GM23338 (cell line): ENCODE data around the gene TTC3. TPM values are rescaled to one million over a fixed set of nuclear protein-coding genes. Genes with fewer than 3 reads are reported as not detected.

Experiments used
- ATAC-seq: fragments of 200-7000 bp; cut with Tn5 transposase; 3 replicates; pipeline ENCODE4 v1.9.1; 2020
- DNase-seq: peaks from one replicate; pipeline ENCODE4 v3.0.0-alpha.2; 2015; ENCODE audit warnings: low spot score
- H2AFZ ChIP-seq: fragments of 200-600 bp; sonication (generic); 2 replicates; pipeline ENCODE4 v1.8.0; 2016; ENCODE audit warnings: antibody characterized with exemption, mild to moderate bottlenecking, moderate library complexity
- H3F3A ChIP-seq: fragments of 200-600 bp; sonication (generic); replicated peaks from 2 replicates; pipeline ENCODE4 v1.8.0; 2017; ENCODE audit warnings: antibody characterized with exemption, mixed run types, low read depth
- H3K27ac ChIP-seq: fragments of 200-600 bp; sonication (generic); 2 replicates; pipeline ENCODE4 v1.6.1; 2016; ENCODE audit warnings: low read depth
- H3K27me3 ChIP-seq: fragments of 200-600 bp; sonication (generic); 2 replicates; pipeline ENCODE4 v1.8.0; 2016; ENCODE audit warnings: mild to moderate bottlenecking, mixed run types, moderate library complexity; ENCODE audit not compliant: insufficient read depth
- H3K36me3 ChIP-seq: fragments of 200-600 bp; sonication (generic); 2 replicates; pipeline ENCODE4 v1.8.0; 2016; ENCODE audit warnings: mild to moderate bottlenecking; ENCODE audit not compliant: insufficient read depth
- H3K4me1 ChIP-seq: fragments of 200-600 bp; sonication (generic); 2 replicates; pipeline ENCODE4 v1.8.0; 2016; ENCODE audit warnings: mild to moderate bottlenecking, moderate library complexity; ENCODE audit not compliant: insufficient read depth
- H3K4me2 ChIP-seq: fragments of 200-600 bp; sonication (generic); 2 replicates; pipeline ENCODE4 v1.7.1; 2017; ENCODE audit warnings: mixed run types
- H3K4me3 ChIP-seq: fragments of 200-600 bp; sonication (generic); 2 replicates; pipeline ENCODE4 v1.6.1; 2016; ENCODE audit warnings: mixed run types
- H3K79me2 ChIP-seq: fragments of 200-600 bp; sonication (generic); replicated peaks from 2 replicates; pipeline ENCODE4 v1.8.0; 2017; ENCODE audit warnings: mild to moderate bottlenecking; ENCODE audit not compliant: insufficient read depth
- H3K9me2 ChIP-seq: fragments of 200-600 bp; sonication (generic); 2 replicates; pipeline ENCODE4 v1.8.0; 2017; ENCODE audit not compliant: insufficient read depth
- H4K20me1 ChIP-seq: fragments of 200-600 bp; sonication (generic); replicated peaks from 2 replicates; pipeline ENCODE4 v1.8.0; 2017; ENCODE audit warnings: mild to moderate bottlenecking; ENCODE audit not compliant: insufficient read depth
- H3K27ac Mint-ChIP-seq: 2 replicates; pipeline ENCODE4 v1.8.0; 2020; ENCODE audit warnings: inconsistent platforms, mild to moderate bottlenecking, moderate library complexity, mixed read lengths
- H3K27me3 Mint-ChIP-seq: 3 replicates; pipeline ENCODE4 v1.8.0; 2022; ENCODE audit warnings: low read depth, mild to moderate bottlenecking, moderate library complexity, mixed read lengths, inconsistent platforms; ENCODE audit not compliant: insufficient read depth, poor library complexity
- H3K36me3 Mint-ChIP-seq: 3 replicates; pipeline ENCODE4 v1.8.0; 2021; ENCODE audit warnings: low read depth, mild to moderate bottlenecking, inconsistent platforms, moderate library complexity, mixed read lengths
- H3K4me1 Mint-ChIP-seq: 3 replicates; pipeline ENCODE4 v1.8.0; 2020; ENCODE audit warnings: mild to moderate bottlenecking, inconsistent platforms, mixed read lengths
- H3K4me3 Mint-ChIP-seq: 3 replicates; pipeline ENCODE4 v1.8.0; 2021; ENCODE audit warnings: moderate library complexity, mild to moderate bottlenecking, inconsistent platforms, mixed read lengths
- H3K9me3 Mint-ChIP-seq: 3 replicates; pipeline ENCODE4 v1.8.0; 2020; ENCODE audit warnings: moderate library complexity, mild to moderate bottlenecking, inconsistent platforms, mixed read lengths
- CREB1 ChIP-seq: fragments of 250-450 bp; sonication (Bioruptor Pico); IDR thresholded peaks from 2 replicates; pipeline ENCODE4 v1.5.0; 2020; ENCODE audit warnings: low read depth, mild to moderate bottlenecking, moderate library complexity
- CTCF ChIP-seq, 2 experiments: fragments of 200-600 bp in 1 of 2; sonication (generic) in 1 of 2; conservative IDR thresholded peaks; 2 replicates each; pipeline versions ENCODE4 v1.5.1 to v1.6.1; 2016 to 2017; ENCODE audit warnings: antibody characterized with exemption in 2 of 2, low read depth in 2 of 2, mild to moderate bottlenecking in 2 of 2, moderate library complexity in 1 of 2
- EZH2phosphoT487 ChIP-seq: fragments of 200-600 bp; sonication (generic); IDR thresholded peaks from one replicate; pipeline ENCODE4 v1.8.1; 2018; ENCODE audit warnings: antibody characterized with exemption; ENCODE audit not compliant: unreplicated experiment
- JUNB ChIP-seq: IDR thresholded peaks from one replicate; pipeline ENCODE4 v1.6.1; 2016; ENCODE audit warnings: antibody characterized with exemption; ENCODE audit not compliant: unreplicated experiment
- POLR2AphosphoS5 ChIP-seq: IDR thresholded peaks from 2 replicates; pipeline ENCODE4 v1.6.1; 2016; ENCODE audit warnings: antibody characterized with exemption, low read depth
- REST ChIP-seq: IDR thresholded peaks from one replicate; pipeline ENCODE4 v1.6.1; 2018; ENCODE audit warnings: antibody characterized with exemption; ENCODE audit not compliant: unreplicated experiment
- ZNF114 ChIP-seq: fragments of 250-450 bp; sonication (Bioruptor Pico); IDR thresholded peaks from 2 replicates; pipeline ENCODE4 v1.5.0; 2020; ENCODE audit warnings: mild to moderate bottlenecking, moderate library complexity
- ZNF331 ChIP-seq: fragments of 250-450 bp; sonication (Bioruptor Pico); IDR thresholded peaks from 2 replicates; pipeline ENCODE4 v1.5.0; 2020; ENCODE audit warnings: low read depth, mild to moderate bottlenecking, moderate library complexity
- ZNF462 ChIP-seq: fragments of 250-450 bp; sonication (Bioruptor Pico); IDR thresholded peaks from 2 replicates; pipeline ENCODE4 v1.5.0; 2020; ENCODE audit warnings: mild to moderate bottlenecking, moderate library complexity
- polyA plus RNA-seq: library from polyadenylated mRNA; unstranded; fragments of >200 nt; fragmentation: Nextera tagmentation; extraction: Ambion mirVana; gene quantifications from 2 replicates; pipeline ENCODE4 v1.2.1, GENCODE V29; 2016
- total RNA-seq: library from RNA; depleted of rRNA; stranded (reverse); fragments of >200 nt; shearing (Covaris generic); gene quantifications from 2 replicates; pipeline ENCODE4 v1.2.3, GENCODE V29; 2014

The TTC3 gene
- total and polyA plus RNA-seq, 2 experiments from 2014 or later: 28.9 to 48.6 TPM

GRCh38 chr21:37093977-37094376 is 20.9 kb downstream of the TTC3 start (continued):
- TF ChIP-seq ZNF462 (CRISPR knock-in tag) (no peak), REST (no peak), ZNF114 (no peak), CREB1 (CRISPR knock-in tag) (no peak), JUNB (no peak), ZNF331 (CRISPR knock-in tag) (no peak)

- Histone ChIP-seq H3K36me3 (no peaks in the 10 kb centered on the region), H4K20me1 (0 out of 2 replicates have a peak, but pooled peaks cover 2% of the 10 kb centered on the region), H2AFZ (no peak overlapping the region)
Observed at GRCh38 chr21:37095821-37096220, 22.8 kb downstream of the TTC3 start.

More at GRCh38 chr21:37095821-37096220, 22.8 kb downstream of the TTC3 start:
- ATAC-seq (no peak), DNase-seq (no peak)
- Mint-ChIP-seq H3K4me3 (no peak overlapping the region), H3K9me3 (no peaks in the 10 kb centered on the region), H3K27me3 (peaks cover 2% of the 10 kb centered on the region), H3K4me1 (no peaks in the 10 kb centered on the region), H3K36me3 (no peaks in the 10 kb centered on the region), H3K27ac (no peak overlapping the region)
- no peaks in the 10 kb centered on the region for H3K4me1 ChIP-seq
- no peak overlapping the region for H3K4me3 ChIP-seq
- H3K4me2 ChIP-seq: no peak overlapping the region
- H3K9me2 ChIP-seq: no peaks in the 10 kb centered on the region
- no peaks in the 10 kb centered on the region for H3K27me3 ChIP-seq
- TF ChIP-seq POLR2AphosphoS5: no peak
- no peak for TF ChIP-seq CTCF (conservative IDR thresholded peaks at IDR 0.05; ENCODE audit: low read depth in 2 of 2)
- TF ChIP-seq REST: no peak
- TF ChIP-seq EZH2phosphoT487: no peak
- no peak overlapping the region for H3K27ac ChIP-seq
- no peaks in the 10 kb centered on the region for H3F3A ChIP-seq
- H3K79me2 ChIP-seq: no peaks in the 10 kb centered on the region
